GM19025 (cell line): ENCODE results near the gene LGALS14.
A peak's percentile ranks its signal among the peaks of the same experiment; 100 is the strongest.
"Not testable (repeated sequence)": the region's sequence is repeated elsewhere in the genome, so short reads cannot be mapped to it uniquely, and the experiment has no call there.

Experiments
- ATAC-seq: cut with Tn5 transposase; IDR thresholded peaks from one replicate; pipeline ENCODE4 v1.9.1; 2021; ENCODE audit warnings: mild to moderate bottlenecking, low read depth, moderate library complexity; ENCODE audit not compliant: unreplicated experiment

Gene LGALS14, protein sequence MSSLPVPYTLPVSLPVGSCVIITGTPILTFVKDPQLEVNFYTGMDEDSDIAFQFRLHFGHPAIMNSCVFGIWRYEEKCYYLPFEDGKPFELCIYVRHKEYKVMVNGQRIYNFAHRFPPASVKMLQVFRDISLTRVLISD

DNA sequence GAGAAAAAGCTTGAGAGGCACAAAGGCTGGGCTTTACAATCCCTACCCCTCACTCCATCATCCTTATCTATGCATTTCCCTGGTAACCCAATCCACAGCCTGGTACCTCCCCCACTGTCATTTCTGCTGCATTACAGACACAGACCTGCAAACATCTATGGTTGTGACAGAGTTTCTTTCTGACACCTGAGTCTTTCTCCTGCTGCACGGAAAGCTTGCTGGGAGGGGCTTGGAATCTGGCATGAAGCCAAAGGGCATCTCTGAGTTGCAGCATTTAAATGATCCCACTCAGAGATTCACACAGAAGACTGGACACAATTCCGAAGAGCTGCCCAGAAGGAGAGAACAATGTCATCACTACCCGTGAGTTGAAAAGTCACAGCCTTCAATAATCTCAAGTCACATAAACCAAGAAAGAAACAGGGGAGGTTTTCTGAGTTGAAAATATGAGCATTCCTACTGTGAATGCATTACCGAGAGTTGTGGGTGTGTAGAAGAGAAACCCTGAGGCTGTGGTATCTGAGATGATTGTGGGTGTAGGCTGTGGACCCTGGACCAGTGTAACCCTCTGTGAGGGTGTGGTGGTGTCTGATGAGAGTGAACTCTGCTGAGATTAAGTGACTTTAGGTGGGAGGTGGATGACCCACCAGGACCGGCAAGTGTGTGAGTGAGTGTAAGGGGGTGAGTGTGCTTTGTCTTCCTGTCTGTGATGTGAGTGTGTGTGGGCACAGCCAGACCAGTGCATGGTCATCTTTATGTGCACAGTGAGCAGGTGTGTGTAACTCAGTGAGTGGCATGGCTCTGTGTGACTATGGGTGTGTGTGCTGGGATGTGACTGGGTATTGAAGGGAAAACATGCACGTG, at the start of gene LGALS14:
Gene LGALS14 (plus strand): TSS at position 301 of the 864 bp plus-strand sequence. CDS start 48 bp downstream, at position 349.
- ATAC-seq, result no peak

DNA sequence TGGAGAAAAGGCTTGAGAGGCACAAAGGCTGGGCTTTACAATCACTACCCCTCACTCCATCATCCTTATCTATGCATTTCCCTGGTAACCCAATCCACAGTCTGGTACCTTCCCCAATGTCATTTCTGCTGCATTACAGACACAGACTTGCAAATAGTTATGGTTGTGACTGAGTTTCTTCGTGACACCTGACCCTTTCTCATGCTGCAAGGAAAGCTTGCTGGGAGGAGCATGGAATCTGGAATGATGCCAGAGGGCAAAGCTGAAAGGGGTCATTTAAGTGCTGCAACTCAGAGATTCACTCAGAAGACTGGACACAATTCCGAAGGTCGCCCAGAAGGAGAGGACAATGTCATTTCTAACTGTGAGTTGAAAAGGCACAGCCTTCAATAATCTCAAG, 48.7 kb upstream of the LGALS14 start, which contains the start of gene LGALS16:
Gene LGALS16 (plus strand): TSS at position 301 of the 400 bp plus-strand sequence. CDS start 49 bp downstream, at position 350.
- ATAC-seq, result no peak

DNA sequence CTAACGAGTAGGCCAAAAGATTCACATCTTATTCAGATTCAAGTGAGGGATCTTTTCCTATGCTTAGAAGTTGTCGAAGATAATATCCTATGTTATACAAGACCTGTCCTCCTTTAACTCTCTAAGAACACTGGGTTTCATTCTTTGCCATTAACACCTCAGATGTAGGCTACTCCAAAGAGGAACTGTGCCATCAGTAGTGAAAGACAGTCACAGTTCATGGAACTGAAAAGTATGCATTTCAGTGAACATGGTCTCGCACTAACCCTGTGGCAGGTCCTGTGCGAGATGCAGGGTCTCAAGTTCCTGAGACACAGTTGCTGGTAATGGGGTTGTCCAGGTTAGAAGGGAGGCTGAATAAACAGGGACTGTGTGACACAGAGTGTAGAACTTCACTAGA, 44.5 kb upstream of the LGALS14 start:
- ATAC-seq, result no peak

DNA sequence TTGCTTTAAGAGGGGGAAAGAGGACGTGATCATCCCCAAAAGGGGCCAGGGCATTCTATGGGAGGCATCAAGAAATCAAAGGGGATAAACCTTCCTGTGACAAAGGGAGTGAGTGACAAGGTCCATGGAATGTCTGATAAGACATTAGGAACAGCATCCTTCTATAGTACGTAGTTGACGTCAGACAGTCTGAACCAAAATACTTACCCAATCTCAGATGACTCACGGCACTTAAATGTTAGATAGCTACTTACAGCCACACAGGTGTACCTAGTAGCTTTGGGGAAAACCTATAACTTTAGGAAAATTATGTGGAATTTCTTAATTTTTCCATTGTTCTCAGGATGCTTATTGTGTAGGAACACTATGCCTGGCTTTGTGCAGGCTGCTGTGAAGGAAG, 43.6 kb upstream of the LGALS14 start:
- ATAC-seq, result no peak

DNA sequence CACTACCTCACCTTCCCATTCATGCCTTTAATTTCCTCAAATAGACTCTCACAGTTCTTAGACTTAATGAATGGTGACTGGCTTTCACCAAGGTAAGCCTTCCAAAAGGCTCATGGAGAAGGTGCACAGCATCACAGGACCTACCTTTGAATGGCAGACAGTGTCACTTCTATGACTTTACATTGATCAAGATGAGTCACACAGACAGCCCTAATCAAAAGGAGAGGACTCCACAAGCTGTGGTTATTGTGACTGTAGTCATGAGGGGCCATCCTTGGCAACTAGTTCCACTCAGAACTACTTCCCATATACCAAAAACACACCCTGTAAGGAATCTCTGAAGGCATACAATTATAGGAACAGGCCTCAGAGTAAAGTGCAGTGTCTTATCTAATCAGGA, 42.7 kb upstream of the LGALS14 start:
- ATAC-seq, result no peak

DNA sequence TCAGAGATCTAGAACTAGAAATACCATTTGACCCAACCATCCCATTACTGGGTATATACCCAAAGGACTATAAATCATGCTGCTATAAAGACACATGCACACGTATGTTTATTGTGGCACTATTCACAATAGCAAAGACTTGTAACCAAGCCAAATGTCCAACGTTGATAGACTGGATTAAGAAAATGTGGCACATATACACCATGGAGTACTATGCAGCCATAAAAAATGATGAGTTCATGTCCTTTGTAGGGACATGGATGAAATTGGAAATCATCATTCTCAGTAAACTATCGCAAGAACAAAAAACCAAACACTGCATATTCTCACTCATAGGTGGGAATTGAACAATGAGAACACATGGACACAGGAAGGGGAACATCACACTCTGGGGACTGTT, 34.4 kb upstream of the LGALS14 start:
- not testable (repeated sequence) for ATAC-seq

DNA sequence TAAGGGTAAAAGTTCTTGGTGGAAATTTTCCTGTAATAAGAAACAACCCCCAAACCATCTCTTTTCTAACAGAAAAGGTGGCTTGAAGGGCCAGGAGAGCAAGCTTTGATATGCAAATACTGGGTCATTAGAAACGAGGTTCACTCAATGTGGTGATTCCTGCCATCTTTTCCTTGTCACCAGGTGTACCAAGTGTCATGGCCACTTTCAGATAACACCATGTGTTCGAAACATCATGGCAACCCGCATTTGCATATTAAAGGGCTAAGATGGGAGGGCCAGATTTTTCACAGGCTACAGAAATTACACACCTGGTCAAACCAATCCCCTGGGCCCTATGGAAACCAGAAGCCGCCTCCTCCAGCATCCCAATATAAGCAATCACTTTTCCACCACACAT, 33.3 kb upstream of the LGALS14 start:
- ATAC-seq, result no peak

DNA sequence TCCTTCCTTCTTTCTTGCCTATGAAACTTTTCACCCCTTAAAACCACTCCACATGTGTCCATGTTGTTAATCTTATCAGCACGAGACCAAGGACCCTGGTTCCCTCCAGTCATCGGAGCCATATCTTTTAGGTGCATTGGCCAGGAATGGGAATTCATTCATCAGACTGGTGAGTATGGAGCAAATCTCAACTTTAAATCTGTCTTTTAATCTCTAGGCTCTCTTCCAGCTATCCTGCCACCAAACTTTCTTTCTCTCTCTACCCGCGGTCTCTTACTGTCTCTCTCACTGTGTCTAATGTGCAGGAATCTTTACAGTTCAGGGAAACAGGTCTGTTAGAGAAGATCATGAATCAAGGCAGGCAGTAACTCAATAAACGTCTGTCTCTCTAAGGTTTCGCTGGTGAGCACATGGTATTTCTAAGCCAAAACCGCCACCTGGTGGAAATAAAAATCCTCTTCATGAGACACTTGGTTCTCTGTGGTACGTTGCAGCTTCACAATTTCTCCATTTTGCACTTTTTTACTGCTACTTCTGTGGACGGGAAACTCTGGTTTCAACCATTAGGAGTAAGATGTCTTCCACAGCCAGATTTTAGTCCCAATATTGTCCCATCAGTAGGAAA, 32.4 kb upstream of the LGALS14 start:
- ATAC-seq, result no peak

DNA sequence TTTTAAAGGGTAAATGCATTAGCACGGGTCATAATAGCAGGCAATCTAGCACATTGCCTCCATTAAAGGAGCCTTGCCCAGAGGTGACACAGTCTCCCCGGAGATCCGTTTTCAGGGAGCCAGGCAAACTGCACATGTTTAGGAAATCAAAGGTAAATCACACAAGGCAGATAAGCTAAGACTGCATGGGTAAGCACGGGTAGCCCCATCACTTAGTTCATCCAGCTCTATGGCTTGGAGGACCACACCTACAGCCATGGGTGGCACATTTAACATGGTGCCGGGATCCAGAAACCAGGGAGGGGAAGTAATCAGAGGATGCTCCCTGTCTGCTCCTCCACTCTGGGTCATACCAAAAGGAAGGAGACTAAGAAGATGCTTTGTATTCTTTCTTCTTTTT, 31.8 kb upstream of the LGALS14 start:
- no peak for ATAC-seq

DNA sequence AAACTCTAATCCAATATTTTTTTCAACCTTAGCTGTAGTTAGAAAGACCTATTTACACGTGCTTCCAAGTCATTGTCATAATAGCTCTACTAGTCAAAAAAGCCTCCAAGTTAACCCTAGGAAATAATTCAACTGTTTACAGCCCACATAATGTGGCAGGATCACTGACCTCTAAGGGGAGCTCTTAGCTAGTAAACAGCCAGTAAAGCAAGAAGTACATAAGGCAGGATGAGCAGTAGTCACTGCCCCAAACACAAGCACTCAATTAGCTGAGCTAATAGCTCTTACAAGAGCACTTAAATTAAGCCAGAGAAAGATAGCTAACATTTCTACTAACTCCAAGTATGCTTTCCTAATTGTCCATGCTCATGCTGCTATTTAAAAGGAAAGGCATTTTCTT, 30.4 kb upstream of the LGALS14 start:
- ATAC-seq, result not testable (repeated sequence)

DNA sequence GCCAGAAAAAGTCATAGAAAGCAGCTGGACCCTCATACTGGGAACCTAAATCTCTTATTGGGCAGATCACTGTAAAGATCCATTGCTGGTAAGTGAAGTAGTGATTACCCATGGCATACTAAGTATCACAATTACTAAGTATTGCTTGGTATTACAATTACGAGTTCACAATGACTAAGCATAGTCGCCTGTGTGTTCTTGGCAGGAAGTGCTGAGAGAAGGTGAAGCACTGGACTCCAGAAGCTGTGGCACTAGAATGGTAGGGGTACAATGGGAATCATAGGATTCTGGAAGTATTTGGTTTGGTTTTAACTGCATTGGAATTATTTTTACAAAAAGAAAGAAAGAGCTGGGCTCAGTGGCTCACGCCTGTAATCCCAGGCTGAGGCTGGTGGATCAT, 28.3 kb upstream of the LGALS14 start:
- ATAC-seq, result no peak

DNA sequence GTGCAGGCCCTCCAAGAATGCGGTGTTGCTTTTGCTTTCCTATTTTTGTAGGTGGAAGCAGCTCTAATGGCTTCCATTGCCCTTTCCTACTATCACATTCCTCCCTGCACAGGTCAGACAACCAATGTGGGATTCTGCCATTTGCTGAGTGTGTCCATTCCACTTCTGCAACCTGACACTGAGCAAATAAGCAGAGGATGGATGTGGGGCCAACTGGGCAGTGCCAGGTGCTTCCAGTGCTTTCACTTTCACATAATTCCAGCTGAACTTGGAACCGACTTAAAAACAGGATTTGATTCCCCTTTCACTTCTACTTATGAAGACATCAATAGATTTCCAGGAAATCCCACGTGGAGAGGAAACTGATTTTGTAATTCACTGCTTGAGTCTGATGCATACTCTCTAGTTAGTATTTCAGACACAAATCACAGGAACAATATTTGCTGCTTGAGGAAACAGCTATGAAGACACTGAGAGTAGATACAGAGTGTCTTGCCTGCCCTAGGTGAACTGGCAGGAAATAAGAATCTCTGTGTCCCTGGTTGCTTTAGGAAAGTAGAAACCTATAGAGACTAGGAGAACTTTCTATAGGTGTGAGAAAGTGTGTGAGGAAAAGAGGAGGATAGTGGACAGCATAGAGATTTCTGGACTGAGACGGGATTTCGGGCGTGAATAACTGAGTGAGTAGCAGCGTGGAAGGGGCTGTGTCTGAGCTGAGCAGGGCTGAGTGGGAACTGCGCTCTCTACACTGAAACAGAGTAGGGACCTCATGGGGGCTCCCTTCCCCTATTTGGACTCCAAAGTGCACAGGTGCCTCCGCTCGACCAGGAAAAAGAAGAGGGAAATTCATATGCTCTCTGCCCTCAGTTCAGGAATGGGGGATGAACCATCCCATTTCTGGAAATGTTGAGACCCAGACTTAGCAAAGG, 26.1 kb upstream of the LGALS14 start:
- ATAC-seq, result no peak

DNA sequence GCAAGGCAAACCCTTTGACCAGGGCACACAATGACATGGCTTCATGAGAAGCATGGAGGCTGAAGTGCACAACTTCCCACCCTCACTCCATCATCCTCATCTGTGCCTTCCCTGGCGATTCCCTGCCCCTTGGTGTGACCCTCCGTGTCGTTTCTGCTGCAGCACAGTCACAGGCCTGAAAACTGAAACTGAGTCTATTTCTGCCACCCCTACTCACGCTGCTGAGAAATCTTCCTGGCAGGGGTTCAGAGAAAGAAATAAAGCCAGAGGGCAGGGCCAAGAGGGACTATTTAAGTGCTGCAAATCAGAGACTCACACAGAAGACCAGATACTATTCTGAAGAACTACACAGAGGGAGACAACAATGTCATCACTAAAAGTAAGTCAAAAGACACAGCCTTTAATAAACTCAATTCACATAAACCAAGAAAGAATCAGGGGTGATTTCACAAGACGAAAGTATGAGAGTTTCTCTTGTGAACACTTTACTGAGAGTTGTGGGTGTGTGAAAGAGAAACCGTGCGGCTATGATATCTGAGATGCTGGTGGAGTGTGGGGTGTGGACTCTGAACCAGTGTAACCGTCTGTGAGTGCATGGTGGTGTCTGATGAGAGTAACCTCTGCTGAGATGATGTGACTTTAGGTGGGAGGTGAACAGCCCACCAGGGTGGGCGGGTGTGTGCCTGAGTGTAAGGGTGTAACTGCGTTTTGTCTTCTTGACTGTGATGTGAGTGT, 25.1 kb upstream of the LGALS14 start:
- peak; percentile 71 for ATAC-seq

DNA sequence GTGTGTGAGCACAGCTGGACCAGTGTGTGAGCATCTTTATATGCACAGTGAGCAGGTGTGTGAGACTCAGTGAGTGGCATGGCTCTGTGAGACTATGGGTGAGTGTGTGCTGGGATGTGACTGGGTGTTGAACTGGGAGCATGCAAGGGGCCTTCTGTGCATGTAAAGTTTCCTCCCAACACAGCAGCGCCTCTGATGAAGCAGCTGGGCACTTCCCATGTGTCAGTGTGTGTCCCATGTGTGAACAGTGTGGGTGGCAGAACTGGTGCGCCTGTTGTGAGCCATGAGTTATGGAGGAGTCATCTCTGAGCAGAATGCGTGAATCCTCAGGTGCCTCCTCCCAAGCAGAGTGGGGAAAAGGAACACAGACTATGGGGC, 24.5 kb upstream of the LGALS14 start:
- ATAC-seq, result peak; percentile 31

DNA sequence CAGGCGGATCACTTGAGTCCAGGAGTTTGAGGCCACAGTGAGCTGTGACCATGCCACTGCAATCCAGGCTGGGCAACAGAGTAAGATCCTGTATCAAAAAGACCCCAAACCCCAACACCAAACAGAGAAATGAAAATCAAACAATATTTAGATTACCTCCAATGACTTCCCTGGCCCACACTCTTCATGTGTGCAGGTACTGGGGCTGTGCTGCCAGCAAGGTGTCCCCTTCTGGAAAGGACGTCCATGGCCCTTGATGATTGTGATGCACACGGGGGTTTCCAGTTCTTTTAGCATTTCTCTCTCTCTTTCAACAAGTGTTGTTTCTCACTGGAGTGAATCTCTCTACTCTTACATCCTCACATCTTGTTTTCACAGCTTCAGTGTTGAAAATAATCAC, 23.7 kb upstream of the LGALS14 start:
- no peak for ATAC-seq

DNA sequence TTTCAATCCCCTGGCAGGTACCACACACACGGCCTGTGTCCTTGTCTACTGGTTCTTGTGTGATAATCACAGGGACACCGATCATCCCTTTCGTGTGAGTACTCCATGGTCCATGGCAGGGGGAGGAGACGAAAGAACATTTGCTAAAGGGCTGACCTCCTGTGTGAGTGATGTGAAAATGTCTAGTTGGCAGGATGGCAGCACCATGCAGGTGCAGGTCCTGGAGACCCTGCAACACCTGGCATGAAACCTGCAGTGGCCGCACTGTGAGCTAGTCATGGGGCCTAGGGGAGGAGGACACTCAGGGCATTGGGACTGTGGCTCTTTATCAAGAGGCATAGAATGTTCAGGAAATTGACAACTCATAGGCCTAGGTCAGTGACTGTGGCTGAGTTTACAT, 22.9 kb upstream of the LGALS14 start:
- no peak for ATAC-seq

DNA sequence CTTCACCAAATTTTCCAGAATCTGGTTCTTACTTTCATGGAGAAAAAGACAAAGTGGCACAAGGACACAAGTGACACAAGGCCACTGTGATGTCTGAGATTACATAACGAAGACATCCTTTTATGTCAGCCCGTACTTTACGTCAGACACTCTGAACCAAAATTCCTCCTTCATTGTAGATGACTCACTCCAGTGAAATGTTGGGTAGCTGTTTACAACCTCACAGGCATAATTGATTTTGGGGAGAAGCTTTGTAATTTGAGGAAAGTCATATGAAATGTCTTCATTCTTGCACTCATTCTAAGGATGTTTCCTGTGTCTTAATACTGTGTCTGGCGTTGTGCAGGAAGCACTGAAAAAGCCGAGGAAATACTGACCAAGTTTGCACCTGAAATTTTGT, 20.0 kb upstream of the LGALS14 start:
- no peak for ATAC-seq

DNA sequence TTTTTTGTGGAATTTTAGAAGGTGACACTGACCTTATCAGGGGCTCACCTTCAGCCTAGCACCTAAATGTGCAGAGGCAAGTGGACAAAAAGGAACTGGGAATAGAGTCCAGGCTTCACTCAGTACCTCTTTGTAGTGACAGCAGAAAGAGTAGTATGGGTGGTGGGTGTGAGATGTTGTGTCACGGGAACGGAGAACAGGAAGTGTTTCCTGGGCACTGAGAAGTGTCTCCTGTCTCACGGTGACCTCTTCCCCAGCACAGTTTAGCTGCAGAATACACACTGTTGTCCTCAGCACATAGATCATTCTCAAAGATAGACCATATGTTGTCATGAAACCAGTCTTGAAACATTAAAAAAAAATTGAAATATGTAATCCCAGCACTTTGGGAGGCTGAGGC, 17.5 kb upstream of the LGALS14 start:
- no peak for ATAC-seq

DNA sequence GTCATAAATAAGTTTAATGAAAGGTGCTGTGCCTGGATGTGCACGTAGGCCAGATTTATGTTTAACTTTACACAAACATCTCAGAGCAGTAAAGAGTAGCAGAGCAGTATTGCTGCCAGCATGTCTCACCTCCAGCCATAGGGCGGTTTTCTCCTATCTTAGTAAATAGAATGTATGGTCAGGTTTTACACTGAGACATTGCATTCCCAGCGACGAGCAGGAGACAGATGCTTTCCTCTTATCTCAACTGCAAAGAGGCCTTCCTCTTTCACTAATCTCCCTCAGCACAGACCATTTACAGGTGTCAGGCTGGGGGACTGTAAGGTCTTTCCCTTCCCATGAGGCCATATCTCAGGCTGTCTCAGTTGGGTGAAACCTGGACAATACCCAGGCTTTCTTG, 15.6 kb upstream of the LGALS14 start:
- ATAC-seq, result not testable (repeated sequence)

DNA sequence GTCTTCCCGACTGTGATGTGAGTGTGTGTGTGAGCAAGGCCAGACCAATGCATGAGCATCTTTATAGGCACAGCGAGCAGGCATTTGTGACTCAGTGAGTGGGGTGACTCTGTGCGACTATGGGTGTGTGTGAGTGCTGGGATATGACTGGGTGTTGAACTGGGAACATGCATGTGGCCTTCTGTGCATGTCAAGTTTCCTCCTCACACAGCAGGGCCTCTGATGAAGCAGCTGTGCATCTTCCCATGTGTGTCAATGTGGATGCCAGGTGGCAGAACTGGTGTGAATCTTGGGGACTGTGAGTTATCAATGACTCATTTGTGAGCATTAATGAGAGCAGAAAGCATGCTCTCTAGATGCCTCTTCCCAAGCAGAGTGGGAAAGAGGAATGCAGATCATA, 12.1 kb upstream of the LGALS14 start:
- ATAC-seq, result no peak
